ENCODE data around the gene SART1.
"Not testable (repeated sequence)": the region's sequence is repeated elsewhere in the genome, so short reads cannot be mapped to it uniquely, and the experiment has no call there.

The SART1 gene

DNA sequence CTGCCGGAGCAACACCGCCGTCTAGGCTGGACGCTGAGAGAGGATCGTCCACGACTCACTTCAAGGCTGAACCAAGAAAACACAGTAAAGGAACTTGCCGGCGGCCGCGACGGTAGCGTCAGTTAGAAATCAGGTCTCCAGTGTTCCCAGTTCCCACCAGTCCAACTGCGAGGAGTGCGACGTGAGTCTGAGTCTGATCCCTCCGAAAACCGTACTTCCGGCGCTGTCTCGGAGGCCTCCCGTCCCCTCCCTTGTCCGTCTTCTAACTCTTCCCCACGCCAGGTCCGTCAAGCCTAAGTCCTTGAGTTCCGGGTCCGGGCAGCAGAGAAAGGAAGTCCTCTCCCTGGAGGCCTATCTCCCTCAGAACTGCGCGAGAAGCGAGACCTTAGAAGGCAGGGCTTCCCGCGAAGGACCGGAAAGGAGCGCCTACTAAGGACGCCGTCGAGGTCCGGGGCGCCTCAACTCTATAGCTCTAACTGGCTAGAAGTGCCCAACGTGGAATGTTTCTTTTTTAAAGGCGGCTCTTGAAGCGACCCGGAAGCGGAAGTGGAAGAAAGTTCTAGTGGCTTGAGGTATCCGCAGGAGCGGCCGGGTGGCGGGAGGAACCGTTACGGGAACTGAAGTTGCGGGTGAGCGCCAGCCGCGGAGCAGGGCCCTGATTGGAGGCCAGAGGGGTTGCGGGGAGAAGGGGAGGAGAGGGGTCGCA lies 40.6 kb downstream of the SART1 start, which contains the start of the genes BANF1 and EIF1AD:
BANF1 (plus strand) TSS at position 562 of the 706 bp plus-strand sequence. CDS start 748 bp downstream, outside the sequence.
EIF1AD (minus strand) TSS at position 216 of the 706 bp plus-strand sequence. CDS start 1,768 bp downstream, outside the sequence.
- DNase-seq, result peak; percentile 94

DNA sequence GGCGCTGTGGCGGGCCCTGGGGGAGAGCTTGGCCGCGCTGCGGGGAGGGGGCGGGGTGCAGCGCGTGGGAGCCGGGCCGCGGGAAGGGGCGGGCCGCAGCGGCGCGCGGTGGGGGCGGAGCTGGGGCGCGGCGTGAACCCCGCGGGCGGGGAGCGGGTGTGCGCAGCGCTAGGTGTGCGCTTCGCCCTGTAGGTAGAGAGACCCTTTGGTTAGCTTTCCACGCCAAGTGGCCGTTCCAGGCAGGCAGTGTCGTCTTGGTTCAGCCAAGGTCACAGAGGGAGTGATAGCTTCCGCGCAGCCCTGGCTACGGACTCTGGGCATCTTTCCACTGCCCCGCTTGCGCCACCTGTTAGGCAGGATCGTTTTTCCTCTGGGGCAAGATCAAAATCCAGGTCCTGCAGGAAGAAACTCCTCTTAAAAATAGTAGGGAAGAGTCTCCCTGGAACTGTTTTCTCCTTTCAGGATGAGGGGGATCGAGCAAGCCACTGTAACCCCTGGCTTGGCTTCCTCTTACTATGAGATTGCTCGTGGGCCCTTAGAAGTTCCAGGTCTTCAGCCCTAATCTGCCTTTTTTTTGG lies 41.2 kb downstream of the SART1 start:
- no peak for DNase-seq

DNA sequence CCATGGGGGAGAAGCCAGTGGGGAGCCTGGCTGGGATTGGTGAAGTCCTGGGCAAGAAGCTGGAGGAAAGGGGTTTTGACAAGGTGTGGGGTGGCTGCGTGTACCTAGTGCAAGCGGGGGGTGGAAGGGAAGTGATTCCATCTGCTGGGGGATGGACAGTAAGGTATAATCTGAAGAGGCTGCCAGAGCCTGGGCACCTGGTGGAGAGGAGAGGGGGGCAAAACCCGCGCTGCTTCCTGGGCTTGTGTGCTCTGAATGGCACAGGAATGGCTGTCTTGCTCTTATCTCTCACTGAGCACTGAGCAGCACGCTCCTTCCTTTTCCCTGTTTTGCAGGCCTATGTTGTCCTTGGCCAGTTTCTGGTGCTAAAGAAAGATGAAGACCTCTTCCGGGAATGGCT lies 41.8 kb downstream of the SART1 start:
- no peak for DNase-seq

DNA sequence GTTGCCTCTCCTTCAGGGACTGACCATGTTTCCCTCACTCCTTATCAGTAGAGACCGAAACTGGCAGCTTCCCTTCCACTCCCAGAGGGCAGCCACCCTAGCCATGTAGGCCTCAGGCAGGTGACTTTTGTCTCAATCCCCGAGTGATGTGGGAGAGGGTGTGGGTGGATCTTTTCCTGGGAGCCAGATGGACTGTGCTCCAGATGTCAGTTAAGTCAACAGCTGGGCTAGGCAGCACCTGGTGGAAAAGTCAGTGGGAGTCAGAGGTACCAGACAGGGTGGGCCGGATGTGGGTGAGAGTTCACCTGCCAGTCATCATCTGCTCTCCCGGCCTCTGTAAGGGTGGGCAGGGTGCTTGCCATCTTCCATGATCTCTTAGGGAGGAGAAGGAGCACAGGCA lies 42.7 kb downstream of the SART1 start:
- no peak for DNase-seq

DNA sequence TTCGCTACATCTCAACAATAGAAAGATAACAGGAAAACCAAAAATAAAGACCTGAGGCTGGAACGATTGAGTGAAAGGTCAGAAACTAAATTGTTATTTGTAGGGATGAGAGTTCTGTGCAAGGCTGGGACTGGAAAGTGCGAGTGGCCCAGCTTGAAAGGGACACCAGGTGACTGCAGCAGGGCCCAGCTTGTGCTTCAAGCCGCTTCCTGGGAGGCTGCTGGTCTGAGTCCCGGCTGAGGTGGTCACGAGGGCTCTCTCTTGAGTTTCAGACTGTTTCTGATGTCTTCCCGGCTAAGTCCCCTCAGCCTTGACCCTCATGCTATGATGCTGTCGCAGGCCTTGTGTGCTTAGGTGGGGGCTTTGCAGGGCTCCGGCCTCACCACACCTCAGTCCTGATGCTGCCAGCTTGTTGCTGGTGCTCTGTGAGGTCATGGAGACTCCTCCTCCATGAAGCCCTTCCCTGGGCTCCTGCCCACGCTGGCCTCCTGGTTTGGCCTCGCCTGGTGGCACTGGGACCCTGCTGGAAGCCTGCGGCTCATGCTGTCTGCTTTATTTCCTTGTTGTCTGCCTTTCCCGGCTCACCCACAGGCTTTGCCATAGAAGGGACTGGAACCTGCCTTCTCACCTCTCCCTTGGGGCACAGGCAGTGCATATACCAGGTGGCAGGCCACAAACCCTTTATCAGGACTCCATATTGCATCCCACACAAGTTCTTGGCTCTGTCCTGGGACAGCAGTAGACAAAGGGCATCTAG lies 44.8 kb downstream of the SART1 start:
- DNase-seq, result no peak

DNA sequence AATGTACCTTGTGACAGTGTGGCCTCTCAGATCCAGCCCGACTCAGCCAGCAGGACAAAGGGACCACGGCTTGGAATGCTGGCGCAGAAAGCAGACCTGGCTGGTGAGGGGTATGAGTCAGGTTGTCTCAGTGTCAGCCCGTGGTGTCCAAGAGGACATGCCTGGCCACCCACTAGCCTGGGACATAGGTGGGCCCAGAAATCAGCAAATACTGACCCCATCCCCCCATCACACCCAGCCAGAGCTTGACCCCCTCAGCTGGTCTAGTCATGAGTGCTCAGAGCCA lies 45.3 kb downstream of the SART1 start:
- no peak for DNase-seq

DNA sequence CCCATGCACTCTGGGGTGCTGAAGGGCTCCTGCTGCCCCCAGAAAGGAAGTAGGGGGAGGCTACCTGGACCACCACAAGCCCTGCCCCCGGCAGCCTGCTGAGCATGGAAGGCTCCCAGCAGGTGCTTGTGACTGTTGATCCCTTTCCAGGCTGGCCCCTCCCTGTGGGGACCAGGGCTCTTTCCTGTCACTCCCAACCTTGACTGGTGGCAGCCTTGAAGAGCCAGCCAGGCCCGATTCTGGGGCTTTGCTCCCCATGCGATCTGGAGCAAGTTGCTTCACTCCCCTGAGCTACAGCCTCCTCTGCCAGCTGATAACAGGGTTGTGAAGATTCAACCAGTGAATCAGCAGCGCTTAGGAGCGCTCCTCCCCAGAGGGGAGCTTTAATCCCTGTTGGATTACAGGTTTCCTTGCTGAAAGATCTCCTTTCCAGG lies 45.7 kb downstream of the SART1 start:
- no peak for DNase-seq

DNA sequence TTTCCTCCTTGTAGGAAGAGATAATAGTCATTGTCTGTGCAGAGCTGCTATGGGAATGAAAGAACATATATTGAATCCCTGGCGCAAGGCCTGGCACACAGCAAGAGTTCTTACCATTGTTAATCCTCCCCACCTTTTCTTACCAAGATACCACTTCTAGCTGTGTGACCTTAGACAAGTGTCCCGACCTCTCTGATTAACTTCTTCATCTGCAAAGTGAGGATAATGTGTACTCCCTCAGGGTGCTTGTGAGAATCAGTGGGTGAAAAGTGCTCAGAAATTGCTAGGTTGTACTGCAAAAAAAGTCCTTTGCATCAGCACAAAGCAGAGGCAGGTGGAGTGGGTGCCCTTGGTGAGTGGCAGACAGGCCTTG lies 46.5 kb downstream of the SART1 start:
- DNase-seq, result no peak

DNA sequence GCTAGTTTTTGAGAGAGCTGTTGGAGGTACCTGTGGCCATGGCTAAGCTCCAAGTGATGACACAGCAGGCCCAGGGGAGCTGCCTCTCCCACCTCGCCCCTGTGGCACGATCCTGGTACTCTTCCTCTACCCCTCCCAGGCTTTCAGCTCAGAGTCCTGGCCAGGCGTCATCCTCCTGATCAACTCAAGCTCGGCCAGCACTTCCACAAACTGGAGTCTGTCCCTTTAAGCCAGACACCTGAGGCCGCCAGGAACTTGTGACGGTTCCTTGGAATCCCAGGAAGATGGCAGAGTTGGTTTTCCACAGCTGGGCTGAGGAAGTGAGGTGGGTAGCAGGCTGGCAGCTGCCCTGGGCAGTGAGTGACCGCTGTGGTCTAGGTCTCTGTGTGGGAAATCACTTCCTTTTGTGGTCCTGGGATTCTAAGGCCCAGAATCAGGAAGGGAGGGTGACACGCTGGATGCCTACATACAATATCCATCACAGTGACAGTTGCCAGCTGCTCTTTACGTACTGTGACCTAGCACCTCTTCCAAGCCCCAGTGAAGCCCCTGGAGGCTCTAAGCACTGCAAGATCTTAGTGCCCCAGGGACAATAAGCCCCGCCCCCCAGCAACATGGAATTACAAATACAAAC lies 47.1 kb downstream of the SART1 start:
- no peak for DNase-seq

DNA sequence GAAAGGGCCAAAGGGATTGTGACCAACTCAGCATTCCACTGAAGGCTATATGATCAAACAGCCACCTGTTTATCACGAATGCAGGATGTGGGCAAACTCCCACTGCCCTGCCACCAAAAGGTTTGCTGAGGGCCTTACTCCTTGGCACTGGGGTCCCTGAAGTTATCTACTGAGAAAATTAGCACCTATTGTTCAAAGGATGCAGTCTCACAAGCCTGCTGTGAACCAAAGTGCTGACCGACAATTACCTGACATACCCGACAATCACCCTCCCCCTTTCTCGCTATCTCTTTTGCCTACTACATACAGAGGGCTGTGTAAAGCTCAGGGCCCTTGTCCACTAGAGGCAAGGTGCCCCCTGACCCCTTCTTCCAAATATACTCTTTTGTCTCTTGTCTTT lies 48.5 kb downstream of the SART1 start:
- DNase-seq, result not testable (repeated sequence)

DNA sequence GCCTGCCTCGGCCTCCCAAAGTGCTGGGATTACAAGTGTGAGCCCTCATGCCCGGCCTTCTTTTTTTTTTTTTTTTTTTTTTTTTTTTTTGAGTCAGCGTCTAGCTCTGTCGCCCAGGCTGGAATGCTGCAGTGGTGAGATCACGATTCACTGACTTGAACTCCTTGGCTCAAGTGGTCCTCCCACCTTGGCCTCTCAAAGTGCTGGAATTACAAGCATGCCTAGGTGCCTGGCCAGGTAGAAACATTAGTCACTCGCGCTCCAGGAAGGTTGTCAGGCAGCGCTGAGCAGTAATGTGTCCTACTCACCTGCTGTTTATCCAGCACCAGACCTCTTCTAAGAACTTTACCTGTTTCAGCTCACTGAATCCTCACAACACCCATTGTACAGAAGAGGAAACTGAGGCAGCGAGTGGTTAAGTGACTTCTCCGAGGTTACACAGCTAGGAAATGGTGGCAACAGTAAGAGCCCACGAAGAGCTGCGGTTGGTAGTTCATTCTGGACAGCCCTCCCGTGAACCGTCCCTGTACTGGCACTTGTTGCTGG lies 49.8 kb downstream of the SART1 start:
- DNase-seq, result no peak

DNA sequence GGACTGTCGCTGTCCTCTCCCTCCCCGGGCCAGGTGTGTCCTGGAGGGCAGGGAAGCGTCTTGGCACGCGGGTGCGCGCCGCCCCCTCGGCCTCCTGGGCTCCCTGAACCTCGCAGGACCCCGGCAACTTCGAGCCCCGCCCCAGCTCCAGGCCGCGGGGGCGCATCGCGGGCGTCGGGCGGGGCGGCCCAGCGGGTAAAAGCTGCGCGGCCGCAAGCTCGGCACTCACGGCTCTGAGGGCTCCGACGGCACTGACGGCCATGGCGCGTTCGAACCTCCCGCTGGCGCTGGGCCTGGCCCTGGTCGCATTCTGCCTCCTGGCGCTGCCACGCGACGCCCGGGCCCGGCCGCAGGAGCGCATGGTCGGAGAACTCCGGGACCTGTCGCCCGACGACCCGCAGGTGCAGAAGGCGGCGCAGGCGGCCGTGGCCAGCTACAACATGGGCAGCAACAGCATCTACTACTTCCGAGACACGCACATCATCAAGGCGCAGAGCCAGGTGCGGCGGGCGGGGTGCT lies 50.3 kb downstream of the SART1 start, which contains the start of gene CST6:
CST6 (plus strand) TSS at position 224 of the 519 bp plus-strand sequence; CDS start at position 261, 37 bp downstream.
- DNase-seq, result no peak

DNA sequence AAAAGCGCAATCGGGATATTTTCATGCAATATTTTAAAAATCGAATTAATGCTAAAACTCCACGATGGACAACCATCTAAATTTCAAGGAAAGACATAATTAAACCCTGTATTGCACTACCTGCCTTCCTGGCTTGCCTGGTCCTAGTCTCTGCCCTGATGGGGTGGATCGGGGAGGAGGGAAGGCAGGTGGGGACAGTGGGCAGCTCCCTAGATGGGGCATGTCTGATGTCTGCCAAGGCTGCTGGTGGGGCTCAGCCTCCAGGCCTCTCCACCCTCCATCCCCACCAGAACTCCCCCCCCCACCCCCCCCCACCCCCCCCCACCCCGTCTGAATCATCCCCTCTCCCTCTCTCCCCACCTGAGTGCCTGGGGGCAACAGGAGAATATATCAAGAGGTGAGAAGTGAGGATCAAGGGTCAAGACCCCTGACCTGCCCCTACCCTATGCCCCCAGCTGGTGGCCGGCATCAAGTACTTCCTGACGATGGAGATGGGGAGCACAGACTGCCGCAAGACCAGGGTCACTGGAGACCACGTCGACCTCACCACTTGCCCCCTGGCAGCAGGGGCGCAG lies 50.9 kb downstream of the SART1 start:
- no peak for DNase-seq

DNA sequence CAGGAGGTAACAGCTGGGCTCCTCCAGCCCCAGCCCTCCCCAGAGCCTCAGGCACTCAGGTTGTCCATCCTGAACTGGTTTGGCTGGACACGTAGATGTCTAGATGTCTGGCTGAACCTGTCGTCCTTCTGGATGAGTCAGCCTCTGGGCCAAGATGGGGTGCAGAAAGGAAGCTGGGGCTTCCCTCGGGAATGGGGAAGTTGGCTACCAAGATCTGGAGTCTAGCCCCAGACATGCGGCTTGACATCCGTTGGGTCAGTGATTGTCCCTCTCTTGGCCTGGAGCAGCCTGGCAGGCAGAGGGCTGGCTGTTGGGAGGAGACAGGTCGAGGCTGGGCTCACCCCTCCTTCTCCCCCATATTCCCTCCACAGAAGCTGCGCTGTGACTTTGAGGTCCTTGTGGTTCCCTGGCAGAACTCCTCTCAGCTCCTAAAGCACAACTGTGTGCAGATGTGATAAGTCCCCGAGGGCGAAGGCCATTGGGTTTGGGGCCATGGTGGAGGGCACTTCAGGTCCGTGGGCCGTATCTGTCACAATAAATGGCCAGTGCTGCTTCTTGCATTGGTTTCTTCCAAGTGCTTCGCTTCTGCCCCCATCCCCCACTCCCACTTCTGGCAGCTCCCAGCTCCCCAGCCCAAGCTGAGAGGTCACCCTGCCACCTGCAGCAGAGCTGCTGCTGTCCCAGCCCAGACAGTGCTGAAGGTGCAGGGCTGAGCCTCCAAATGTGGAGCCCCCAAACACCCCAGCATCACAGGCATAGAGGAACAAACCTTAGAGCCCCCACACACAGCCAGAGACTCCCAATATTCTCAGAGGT lies 51.6 kb downstream of the SART1 start:
- no peak for DNase-seq

DNA sequence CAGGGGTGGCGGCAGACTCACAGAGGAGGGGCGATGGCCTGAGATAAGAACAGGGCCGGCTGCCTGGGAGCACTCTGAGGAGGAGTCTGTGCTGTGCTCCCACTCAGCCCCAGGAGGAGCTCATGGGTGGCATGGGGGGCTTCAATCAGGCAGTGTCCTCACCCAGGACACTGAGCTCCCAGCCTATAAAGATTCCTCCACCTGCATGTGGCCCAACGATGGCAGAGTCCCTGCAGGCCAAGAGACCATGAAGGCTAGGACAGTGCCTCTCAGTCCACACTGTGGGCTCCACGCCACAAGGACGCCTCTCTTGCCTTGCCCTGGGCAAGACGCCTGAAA lies 52.2 kb downstream of the SART1 start:
- no peak for DNase-seq

DNA sequence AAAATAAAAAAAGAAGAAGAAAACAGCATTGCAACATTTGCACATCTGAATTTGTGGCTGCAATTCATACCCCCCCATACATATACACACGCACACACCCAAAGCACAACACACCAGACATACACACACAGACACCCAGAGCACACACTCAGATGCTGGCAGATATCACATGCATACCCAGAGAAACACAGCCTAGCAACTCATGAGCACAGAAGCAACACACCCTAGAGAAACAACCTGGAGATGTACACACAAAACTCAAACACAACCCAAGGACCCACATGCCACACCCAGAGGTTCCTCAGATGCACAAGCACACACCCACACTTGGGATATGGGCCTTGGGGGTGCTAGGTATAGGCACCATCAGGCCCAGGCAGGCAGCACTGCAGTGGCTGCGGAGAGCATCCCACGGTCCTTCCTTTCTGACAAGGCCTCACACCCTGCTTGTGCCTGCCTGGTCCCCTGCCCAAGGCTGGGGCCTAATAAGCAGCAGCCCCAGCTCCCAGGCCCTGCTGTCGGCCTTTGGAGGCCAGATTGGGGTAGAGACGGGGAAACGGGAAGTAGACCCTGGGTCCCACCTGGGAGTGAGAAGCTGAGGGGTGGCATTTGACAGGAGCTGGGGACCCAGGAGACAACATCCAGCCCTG lies 53.4 kb downstream of the SART1 start:
- no peak for DNase-seq

DNA sequence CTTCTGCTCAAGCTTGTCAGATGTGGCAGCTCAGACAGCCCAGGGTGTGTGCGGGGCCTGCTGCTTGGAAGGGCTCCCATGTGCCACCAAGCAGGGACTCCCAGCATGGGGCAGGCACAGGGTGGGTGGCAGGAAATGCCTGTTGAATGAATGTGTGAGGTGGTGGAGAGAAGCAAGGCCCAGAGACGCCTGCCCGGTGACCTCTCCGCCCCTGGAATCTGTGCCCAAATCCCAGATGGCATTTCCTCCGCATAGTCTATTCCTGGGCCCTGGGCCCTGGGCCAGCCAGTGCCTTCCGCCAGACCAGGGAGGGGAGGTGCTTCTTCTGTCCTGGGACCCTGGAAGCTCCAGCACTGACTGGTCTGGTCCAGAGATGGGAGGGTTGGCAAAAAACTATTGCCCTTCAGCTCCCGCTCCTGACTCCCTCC lies 53.9 kb downstream of the SART1 start:
- no peak for DNase-seq

DNA sequence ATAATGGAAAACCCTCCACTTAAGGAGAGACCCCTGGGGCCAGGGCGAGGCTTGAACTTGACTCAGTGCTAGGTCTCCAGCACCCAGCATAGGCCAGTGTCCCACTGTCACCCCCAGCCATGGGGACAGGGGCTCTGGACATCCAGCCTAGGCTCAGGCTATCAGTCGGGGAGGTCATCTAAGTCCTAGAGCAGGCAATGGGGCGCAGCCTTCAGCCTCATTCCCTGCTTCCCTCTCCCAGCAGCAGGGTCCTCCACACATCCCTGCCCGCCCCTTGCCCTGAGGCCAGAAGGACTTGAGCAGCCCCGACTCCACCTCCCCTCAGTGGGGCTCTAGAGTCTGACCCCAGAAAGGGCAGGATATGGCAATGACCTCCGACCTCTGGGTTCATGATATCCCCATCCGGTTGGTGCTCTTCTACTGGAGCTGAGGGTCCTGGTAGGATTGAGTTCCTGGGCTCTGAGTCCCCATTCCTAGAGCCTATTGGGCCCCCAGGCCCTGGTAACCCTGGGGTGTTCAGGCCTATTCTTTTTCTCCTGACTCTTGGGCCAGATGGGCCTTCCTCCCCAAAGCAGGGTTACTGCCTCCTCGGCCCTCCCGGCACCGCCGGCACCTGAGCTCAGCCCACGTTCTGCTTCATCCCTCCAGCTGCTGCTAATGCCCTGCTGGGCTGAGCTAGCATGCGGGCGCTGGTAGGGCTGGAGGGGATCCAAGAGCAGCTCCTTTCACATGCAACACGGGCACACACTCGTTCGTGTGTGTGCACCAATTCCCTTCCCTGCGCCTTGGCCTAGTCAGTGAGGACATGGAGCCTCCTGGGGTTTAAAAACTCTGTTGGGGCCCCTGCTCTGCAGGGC lies 54.6 kb downstream of the SART1 start:
- DNase-seq, result no peak

DNA sequence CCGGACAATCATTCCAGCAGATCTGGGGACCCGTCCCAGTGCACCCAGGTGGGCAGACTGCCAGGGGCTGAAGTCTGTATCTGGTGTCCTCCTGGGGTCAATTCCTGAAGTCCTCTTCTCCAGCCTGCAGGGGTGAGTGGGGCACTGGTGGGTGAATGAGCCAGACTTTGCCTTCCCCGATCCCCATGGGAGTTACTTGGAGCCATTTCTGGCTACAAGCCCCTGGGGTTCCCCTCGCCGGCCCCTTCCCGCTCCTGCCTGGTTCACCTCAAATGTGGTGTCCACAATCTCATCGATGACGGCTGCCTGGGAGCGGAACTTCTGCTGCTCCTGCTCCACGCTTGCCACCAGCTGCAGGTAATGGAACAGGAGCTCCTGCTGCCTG lies 55.3 kb downstream of the SART1 start:
- no peak for DNase-seq

DNA sequence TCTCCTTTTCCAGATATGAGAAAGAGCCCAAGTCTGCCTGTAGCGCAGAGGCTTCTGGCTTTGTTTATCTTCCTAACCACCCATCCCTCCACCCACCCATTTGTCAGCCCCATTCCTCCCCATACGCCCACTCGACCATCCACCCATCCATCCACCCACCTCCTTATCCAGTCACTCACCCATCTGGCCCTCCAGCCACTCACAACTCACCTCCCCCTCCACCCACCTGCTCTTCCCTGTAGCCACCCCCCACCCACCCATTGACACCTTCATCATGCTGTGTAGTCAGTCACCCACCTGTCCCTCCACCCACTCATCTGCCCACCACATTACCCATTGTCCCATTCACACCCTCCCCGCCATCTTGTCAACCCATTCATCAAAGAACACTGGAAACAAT lies 55.8 kb downstream of the SART1 start:
- no peak for DNase-seq

Measured in NCI-H2029 treated with DMSO at 0.1 percent for 48 hours (cell line).